GM21423 (cell line): ENCODE data around the gene PIMREG.
"Not testable (repeated sequence)": the region's sequence is repeated elsewhere in the genome, so short reads cannot be mapped to it uniquely, and the experiment has no call there.

Source experiments
- ATAC-seq: cut with Tn5 transposase; IDR thresholded peaks from one replicate; pipeline ENCODE4 v1.9.1; 2021; ENCODE audit warnings: mild to moderate bottlenecking, moderate library complexity; ENCODE audit not compliant: unreplicated experiment

The PIMREG gene

DNA sequence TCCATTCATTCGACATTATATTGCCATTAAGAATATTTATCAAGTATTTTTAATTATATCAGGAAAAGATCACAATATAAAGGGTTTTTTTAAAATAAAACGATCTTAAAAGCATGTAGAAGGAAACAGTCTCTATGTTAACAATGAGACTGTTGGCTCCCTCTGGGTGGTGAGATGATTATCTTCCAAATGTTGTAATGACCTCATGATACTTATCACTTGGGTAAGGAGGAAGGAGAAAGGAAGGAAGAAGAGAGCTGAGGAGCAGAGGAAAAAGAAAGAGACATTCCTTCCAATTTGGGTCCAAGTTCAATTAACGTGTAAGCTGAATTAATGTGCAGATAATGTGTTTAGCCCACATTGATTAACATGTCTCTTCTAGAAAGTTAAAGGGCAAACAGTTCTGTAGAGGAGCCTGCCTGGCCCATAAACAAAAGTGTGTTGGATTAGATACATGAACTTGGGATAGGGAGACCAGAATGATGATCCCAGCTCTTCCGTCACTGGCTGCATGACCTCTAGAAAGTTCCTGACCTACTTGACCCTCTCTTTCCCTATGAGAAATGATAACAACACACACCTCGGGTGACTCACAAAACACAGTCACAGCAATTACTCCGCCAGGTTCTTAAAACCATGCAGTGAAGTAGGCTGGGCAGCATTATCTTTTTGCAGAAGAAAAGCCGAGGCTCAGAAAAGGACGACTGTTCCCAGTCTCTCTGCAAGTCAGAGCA lies 32.0 kb downstream of the PIMREG start:
- ATAC-seq, result no peak

GRCh38 chr17:6476810-6477179 lies 32.5 kb downstream of the PIMREG start:
- no peak for ATAC-seq

GRCh38 chr17:6477831-6478383 lies 33.7 kb downstream of the PIMREG start:
- no peak for ATAC-seq

- no peak for ATAC-seq
Observed at GRCh38 chr17:6478486-6478885, 34.2 kb downstream of the PIMREG start.

GRCh38 chr17:6479622-6480302 lies 35.5 kb downstream of the PIMREG start:
- ATAC-seq, result no peak

DNA sequence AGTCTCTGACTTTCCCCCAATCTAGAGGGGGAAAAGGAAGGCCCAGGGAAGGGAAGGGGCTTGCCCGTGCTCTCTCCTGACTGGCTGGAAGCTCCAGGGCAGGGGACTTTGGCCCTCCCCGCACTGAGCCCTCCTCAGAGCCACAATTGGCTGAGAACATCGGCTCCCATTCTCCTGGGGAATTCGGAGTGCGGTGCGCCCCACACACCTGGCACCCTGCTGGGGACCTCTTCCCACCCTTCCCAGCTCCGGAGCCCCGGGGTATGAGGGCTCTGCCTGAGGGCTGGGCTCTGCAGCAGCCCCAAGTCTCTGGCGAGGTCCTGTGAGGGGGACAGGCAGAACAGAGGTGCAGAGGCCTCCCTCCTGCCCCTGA lies 36.0 kb downstream of the PIMREG start:
- no peak for ATAC-seq

GRCh38 chr17:6482105-6482455 lies 37.8 kb downstream of the PIMREG start:
- ATAC-seq, result no peak

DNA sequence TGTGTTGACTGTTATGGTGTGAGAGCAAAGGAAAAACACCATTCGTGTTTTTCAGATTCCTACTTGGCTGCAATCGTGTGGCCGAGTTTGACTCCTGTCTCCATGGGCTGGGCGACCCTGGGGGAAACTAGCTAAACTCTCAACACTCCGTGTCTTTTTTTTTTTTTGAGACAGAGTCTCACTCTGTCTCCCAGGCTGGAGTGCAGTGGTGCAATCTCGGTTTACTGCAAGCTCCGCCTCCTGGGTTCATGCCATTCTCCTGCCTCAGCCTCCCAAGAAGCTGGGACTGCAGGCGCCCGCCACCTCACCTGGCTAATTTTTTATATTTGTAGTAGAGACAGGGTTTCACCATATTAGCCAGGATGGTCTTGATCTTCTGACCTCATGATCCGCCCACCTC lies 38.5 kb downstream of the PIMREG start:
- not testable (repeated sequence) for ATAC-seq

- no peak for ATAC-seq
Observed at GRCh38 chr17:6483507-6483906, 39.3 kb downstream of the PIMREG start.

- no peak for ATAC-seq
Observed at GRCh38 chr17:6485646-6486412, 41.6 kb downstream of the PIMREG start.

GRCh38 chr17:6487251-6488007 lies 43.2 kb downstream of the PIMREG start:
- no peak for ATAC-seq

DNA sequence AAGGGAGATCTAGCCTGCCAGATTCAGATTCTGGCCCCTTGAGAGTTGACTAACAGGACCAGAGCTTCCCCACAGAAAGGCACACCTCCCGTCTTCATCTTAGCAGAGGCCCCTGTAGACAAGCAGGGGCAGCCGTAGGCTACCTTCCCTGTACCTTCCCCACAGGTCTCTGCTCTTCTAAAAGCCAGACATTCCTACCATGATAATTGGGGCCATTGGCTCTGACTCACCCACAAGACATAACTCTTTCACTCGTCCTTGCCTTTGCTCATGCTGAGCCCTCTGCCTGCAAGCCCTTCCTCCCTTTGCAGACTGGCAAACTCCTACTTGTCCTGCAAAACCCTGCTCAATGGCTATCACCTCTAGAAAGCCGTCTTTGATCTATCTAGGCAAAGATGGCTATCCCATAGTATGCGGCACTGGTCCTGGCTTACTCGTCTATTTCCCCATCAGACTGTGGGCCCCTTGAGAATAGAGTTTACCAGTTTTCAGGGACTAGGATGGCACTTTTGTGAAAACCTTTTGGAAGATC lies 43.8 kb downstream of the PIMREG start:
- no peak for ATAC-seq

DNA sequence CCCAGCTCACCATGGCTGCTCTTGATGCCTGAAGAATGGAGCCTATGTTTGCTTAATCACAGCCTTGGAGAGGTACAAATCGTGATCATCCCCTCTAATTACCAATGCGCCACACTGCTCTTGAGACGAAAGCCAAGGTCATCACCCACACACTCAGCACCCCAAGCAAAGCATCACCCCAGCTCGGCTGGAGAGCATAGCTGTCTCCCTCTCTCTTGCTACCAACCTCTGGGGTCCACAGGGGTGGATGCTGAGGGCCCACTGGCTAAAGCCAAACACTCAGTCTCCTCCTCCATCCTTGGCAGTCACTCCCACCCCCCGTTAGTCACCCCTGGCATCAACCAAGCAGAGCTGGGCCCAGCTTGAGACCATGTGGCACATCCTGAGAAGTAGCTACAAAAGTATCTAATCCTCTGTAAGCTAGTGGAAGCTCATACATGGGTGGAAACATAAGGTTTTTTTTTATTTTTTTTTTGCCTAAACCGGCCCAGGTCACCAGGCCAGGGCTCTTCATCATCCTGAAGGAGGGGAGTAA lies 44.8 kb downstream of the PIMREG start:
- ATAC-seq, result no peak

DNA sequence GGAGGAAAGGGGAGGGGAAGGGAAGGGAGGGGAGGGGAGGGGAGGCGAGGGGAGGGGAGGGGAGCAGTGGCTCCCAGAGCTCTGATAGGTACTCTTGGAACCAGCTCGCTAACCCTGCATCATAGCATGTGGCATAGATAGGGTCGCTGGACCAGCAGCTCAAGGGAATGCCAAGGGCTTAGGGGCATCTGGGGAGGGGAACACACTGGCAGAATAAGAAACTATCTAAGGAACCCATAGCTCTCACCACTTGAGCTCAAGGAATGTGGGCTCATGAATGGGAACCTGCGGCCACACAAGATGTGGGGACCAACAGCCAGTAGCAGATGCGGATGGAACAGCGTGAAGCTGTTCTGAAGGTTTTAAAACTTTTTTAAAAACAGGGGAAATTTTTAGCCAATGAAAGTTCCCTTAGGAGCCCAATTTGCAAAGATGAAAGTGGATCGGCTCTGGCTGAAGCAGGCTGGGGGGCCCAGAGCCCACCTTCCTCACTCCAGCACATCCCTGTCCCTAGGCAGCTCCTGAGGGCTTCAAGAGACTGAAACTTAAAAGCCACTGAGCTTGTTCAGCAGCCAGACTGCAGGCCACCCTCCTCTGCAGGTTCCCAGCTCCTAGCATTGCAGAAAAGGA lies 46.9 kb downstream of the PIMREG start:
- ATAC-seq, result no peak

DNA sequence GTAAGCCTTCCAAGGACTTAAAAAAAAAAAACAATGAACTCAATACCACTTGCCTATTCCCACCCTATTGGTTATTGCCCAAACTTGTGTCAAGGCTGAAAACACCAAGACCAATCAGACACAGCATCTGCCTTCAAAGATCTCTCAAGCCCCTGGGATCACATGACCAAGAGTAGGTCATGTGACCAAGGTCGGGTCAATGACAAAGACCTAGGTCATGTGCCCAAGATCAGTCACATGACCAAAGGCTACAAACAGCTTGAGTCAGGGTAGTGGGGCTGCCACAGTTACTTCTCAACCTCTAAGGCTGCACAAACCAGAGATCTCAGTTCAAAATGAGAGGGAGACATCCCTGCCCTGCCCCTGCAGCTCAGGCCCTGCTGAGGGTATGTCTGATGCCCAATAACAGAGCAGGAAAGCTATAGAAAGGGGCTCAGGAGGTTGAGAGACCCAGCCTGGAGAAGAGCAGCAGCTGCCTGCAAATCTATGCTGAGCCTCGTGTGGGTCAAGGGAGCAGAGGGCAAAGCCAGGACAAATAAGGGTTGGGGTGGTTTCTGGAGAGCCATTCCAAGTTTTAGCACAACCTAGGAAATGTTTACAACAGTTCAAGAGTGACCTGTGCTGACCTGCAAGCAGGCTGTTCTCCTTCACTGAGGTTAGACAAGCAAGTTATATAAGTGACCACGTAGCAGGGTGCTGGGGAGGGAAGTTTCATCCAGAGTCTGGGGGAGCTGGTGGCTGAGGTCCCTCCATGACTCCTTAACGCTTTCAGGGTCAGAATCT lies 48.8 kb downstream of the PIMREG start:
- ATAC-seq, result no peak

- ATAC-seq, result no peak
Observed at GRCh38 chr17:6494239-6494941, 50.1 kb downstream of the PIMREG start.

DNA sequence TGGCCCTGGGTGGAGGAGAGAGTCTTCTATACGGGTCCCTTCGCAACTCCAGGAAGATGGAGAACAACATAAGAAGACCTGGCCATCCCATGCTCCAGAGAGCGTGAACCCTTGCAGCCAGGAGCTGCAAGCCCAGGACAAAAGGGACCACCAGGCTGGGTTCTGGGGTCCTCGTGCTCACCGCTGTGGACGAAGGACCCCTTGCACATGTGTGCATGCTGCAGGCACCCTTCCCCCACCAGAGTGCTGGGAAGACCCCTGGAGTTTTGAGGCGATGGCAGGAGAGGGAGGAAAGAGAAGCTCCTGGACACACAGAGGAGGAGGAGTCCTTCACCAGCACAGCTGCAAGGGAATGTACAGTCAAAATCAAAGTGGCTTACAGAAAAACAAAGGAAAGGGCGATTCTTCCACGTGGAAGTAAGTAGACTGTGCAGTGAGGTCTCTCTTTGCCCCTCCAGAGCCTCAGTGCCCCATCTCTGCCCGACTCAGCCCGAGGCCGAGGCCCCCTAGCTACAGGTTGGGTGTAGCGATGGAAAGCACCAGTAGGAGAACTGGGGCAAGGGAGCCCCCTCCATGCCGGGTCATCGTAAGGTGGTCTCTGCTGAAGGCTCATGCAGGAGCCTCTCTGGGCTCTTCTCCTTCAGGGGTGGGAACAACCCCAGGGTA lies 51.3 kb downstream of the PIMREG start:
- no peak for ATAC-seq

DNA sequence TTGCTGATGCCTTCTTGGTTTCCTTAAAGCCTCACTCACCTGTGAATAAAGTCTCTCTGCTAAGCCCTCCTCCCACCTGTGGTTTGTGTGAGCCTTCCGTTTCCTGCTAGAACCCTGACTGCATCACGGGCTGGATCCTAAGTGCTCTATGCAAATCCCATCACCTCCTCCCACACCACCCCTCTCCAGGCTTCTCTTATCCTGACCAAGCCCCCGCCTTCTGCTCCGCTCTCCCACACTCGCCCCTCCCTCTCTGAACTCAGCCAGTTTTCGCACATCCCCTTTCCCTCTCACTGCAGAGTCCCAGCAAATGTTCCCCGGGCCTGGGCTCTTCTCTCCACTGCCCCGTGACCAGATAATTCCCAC lies 51.8 kb downstream of the PIMREG start:
- no peak for ATAC-seq
